K562 (cell line): ENCODE results near the gene JAM2. TPM values are rescaled to one million over a fixed set of nuclear protein-coding genes. Genes with fewer than 3 reads are reported as not detected.
A peak's percentile ranks its signal among the peaks of the same experiment; 100 is the strongest.

Experiments
- ATAC-seq: fragments of 200-7000 bp; cut with Tn5 transposase; 3 replicates; pipeline ENCODE4 v1.9.1; 2020; ENCODE audit warnings: moderate library complexity
- BruUV-seq: library from RNA; stranded (reverse); fragments of 400-500 nt; replicated peaks from 2 replicates; lab custom pipeline; 2021; lab: Mats Ljungman, UMichigan
- CTCF ChIA-PET: fragments of 300-600 bp; formaldehyde crosslinking; extraction: SDS; loops from one replicate; lab custom pipeline; 2021; ENCODE audit warnings: low intra/inter-chr PET ratio; lab: Yijun Ruan, JAX
- POLR2A ChIA-PET: fragments of 300-600, 350-650 bp; sonication (Branson Sonifier 250); formaldehyde crosslinking; extraction: SDS; loops from one replicate; lab custom pipeline; 2021; ENCODE audit warnings: antibody characterized with exemption, inconsistent platforms; lab: Yijun Ruan, JAX
- DNase-seq, 4 experiments: peaks; one replicate each; pipeline versions ENCODE4 v3.0.0 to v3.0.0-alpha.2; 2011 to 2018; ENCODE audit warnings: low spot score in 3 of 4, mixed read lengths in 3 of 4; ENCODE audit errors: extremely low read depth in 1 of 4
- FAIRE-seq: peaks from 2 replicates; lab custom pipeline; 2011; peaks lifted over from hg19 to GRCh38; lab: Jason Lieb, UNC
- H2AFZ ChIP-seq: 2 replicates; pipeline ENCODE4 v1.6.0; 2011; ENCODE audit warnings: low read depth, low read length, control low read depth, inconsistent platforms
- H3K27ac ChIP-seq: fragments of 200-600 bp; 3 replicates; pipeline ENCODE4 v1.8.0; 2011; ENCODE audit warnings: low read depth, mild to moderate bottlenecking, control low read depth, inconsistent platforms, low read length, moderate library complexity, mixed read lengths; ENCODE audit errors: extremely low read depth
- H3K27me3 ChIP-seq, 2 experiments: fragments of 300-600 bp in 1 of 2; 2 replicates in 1 of 2; 3 replicates in 1 of 2; pipeline versions ENCODE4 v1.6.0 to v1.8.0; 2011; ENCODE audit warnings: inconsistent platforms in 2 of 2, low read length in 2 of 2, mild to moderate bottlenecking in 1 of 2, mixed read lengths in 1 of 2, moderate library complexity in 1 of 2; ENCODE audit not compliant: control insufficient read depth in 2 of 2, insufficient read depth in 2 of 2
- H3K36me3 ChIP-seq: fragments of 300-600 bp; 3 replicates; pipeline ENCODE4 v1.8.0; 2011; ENCODE audit warnings: mild to moderate bottlenecking, low read length, inconsistent platforms; ENCODE audit not compliant: control insufficient read depth, insufficient read depth
- H3K4me1 ChIP-seq, 2 experiments: fragments of 200-600 bp in 1 of 2; replicated peaks in 1 of 2; 2 replicates in 1 of 2; 3 replicates in 1 of 2; pipeline versions ENCODE4 v1.5.1 to v1.8.0; 2011; ENCODE audit warnings: inconsistent platforms in 2 of 2, low read length in 2 of 2, mild to moderate bottlenecking in 1 of 2, mixed read lengths in 1 of 2, moderate library complexity in 1 of 2; ENCODE audit not compliant: control insufficient read depth in 2 of 2, insufficient read depth in 2 of 2
- H3K4me2 ChIP-seq: 2 replicates; pipeline ENCODE4 v1.6.1; 2011; ENCODE audit warnings: low read length, control low read depth, inconsistent platforms, mixed read lengths; ENCODE audit not compliant: insufficient read depth
- H3K4me3 ChIP-seq: fragments of 200-600 bp; sonication (generic), shearing (Covaris generic); 2 replicates; pipeline ENCODE4 v1.5.1; 2016; ENCODE audit warnings: control low read depth, inconsistent platforms
- H3K79me2 ChIP-seq: fragments of 200-600 bp; 3 replicates; pipeline ENCODE4 v1.8.0; 2011; ENCODE audit warnings: low read length, inconsistent platforms; ENCODE audit not compliant: control insufficient read depth, insufficient read depth
- H3K9ac ChIP-seq, 2 experiments: 2 replicates each; pipeline versions ENCODE4 v1.6.0 to v1.6.1; 2011; ENCODE audit warnings: low read depth in 2 of 2, low read length in 2 of 2, control low read depth in 1 of 2, inconsistent platforms in 1 of 2, mild to moderate bottlenecking in 1 of 2, mixed read lengths in 1 of 2; ENCODE audit not compliant: insufficient read depth in 1 of 2
- H3K9me1 ChIP-seq: one replicate; pipeline ENCODE4 v1.6.0; 2011; ENCODE audit warnings: inconsistent platforms, mild to moderate bottlenecking, low read length, moderate library complexity; ENCODE audit not compliant: control insufficient read depth, insufficient read depth
- H3K9me3 ChIP-seq: replicated peaks from 2 replicates; pipeline ENCODE4 v1.5.1; 2011; ENCODE audit warnings: low read depth, low read length, inconsistent platforms; ENCODE audit not compliant: control insufficient read depth, insufficient read depth
- H4K20me1 ChIP-seq: replicated peaks from 2 replicates; pipeline ENCODE4 v1.6.1; 2011; ENCODE audit warnings: low read length, inconsistent platforms, mixed read lengths; ENCODE audit not compliant: control insufficient read depth, insufficient read depth
- CBFA2T3 ChIP-seq: fragments of 450-650 bp; IDR thresholded peaks from 2 replicates; pipeline ENCODE4 v1.6.1; 2017
- HBP1 ChIP-seq: fragments of 450-650 bp; formaldehyde crosslinking; IDR thresholded peaks from 2 replicates; pipeline ENCODE4 v1.4.0; 2022; ENCODE audit warnings: missing genetic modification characterization
- MAFF ChIP-seq: IDR thresholded peaks from 2 replicates; pipeline ENCODE4 v1.6.1; 2012; ENCODE audit warnings: low read length, improper control_type of control experiment
- MYC ChIP-seq, 2 experiments: fragments of 250-450 bp in 1 of 2; sonication (Bioruptor Pico) in 1 of 2; IDR thresholded peaks; 2 replicates each; pipeline versions ENCODE4 v1.5.1 to v1.6.1; 2012 to 2021; ENCODE audit warnings: low read depth in 2 of 2, borderline replicate concordance in 1 of 2, improper control_type of control experiment in 1 of 2, low read length in 1 of 2, mild to moderate bottlenecking in 1 of 2, moderate library complexity in 1 of 2
- NR1H2 ChIP-seq: sonication (generic); formaldehyde crosslinking; IDR thresholded peaks from 2 replicates; pipeline ENCODE4 v1.4.0; 2020; ENCODE audit warnings: mild to moderate bottlenecking, missing genetic modification reagents
- RUNX1 ChIP-seq: sonication (generic); IDR thresholded peaks from 2 replicates; pipeline ENCODE4 v1.6.1; 2016; ENCODE audit warnings: antibody characterized with exemption, low read depth
- TBL1XR1 ChIP-seq, 2 experiments: IDR thresholded peaks; 2 replicates each; pipeline ENCODE4 v1.6.1; 2012; ENCODE audit warnings: improper control_type of control experiment in 2 of 2, low read length in 2 of 2, mild to moderate bottlenecking in 1 of 2
- ZNF184 ChIP-seq: sonication (generic); formaldehyde crosslinking; IDR thresholded peaks from 2 replicates; pipeline ENCODE4 v1.5.0; 2020; ENCODE audit warnings: missing genetic modification reagents
- WGBS: fragments of 100-300 bp; shearing (Covaris generic); methylation state at CpG from one replicate; pipeline ENCODE4 v1.1.6; 2016; ENCODE audit warnings: low coverage, mixed read lengths; ENCODE audit not compliant: insufficient coverage; ENCODE audit errors: missing lambda C conversion rate; 5-methylcytosine and 5-hydroxymethylcytosine counted together
- in situ Hi-C: fragments of 300-500 bp; cut with MboI; formaldehyde crosslinking; loops from 4 replicates; pipeline ENCODE4 v1.15.0; 2018; ENCODE audit warnings: inconsistent platforms, mixed read lengths
- intact Hi-C: fragments of 100-400 bp; cut with micrococcal nuclease; formaldehyde crosslinking; loops from 2 replicates; pipeline ENCODE4 v1.14.2; 2022
- polyA plus RNA-seq, 8 experiments: library from polyadenylated mRNA; depleted of rRNA in 4 of 8; stranded (reverse) in 5 of 8; unstranded in 3 of 8; fragments of >200 nt; fragmentation: Nextera tagmentation in 2 of 8; fragmentation: Illumina TruSeq in 1 of 8; extraction: Ambion mirVana in 2 of 8; extraction: Trizol in 1 of 8; gene quantifications; 2 replicates each; pipeline versions ENCODE4 v1.2.1 to v1.2.3, GENCODE V29; 2011 to 2014; ENCODE audit warnings: inconsistent platforms in 1 of 8, missing spikeins in 1 of 8
- total RNA-seq, 7 experiments: library from RNA; depleted of rRNA in 6 of 7; stranded (reverse); fragments of >200 nt in 6 of 7; fragmentation: Illumina TruSeq in 2 of 7; extraction: Trizol in 2 of 7; gene quantifications; 2 replicates each; pipeline versions ENCODE4 v1.2.1 to v1.2.3, GENCODE V29; 2011 to 2021; ENCODE audit warnings: low replicate concordance in 1 of 7
- TF ChIP-seq, protein P1 (sequence below): sonication (generic); formaldehyde crosslinking; IDR thresholded peaks from 2 replicates; pipeline ENCODE4 v1.8.0; 2023; ENCODE audit warnings: mild to moderate bottlenecking, missing genetic modification reagents

JAM2 gene
- total and polyA plus RNA-seq, 9 of the 15 experiments (the other 6 are each of a cell fraction or from before 2014, with no cell fraction given) = 0.03 to 0.08 (median 0.07) TPM; not detected in 6

- DNase-seq = no peak
- POLR2A ChIA-PET = no interaction called here
- in situ Hi-C loops = no loop called here
- 0 out of 2 replicates have a peak, but pooled peaks have one; percentile 10 for TF ChIP-seq CBFA2T3
- no peak for TF ChIP-seq RUNX1
- TF ChIP-seq, all 486 proteins: peak for 1
- Histone ChIP-seq H3K36me3 (no peaks in the 10 kb centered on the region), H3K4me3 (no peak overlapping the region), H3K4me2 (no peak overlapping the region), H3K27me3 (peaks cover 13 to 27% of the 10 kb centered on the region in 2 experiments; a peak in 4 of 5 replicates), H3K9me1 (no peaks in the 10 kb centered on the region), H3K27ac (no peak overlapping the region), H2AFZ (no peak overlapping the region), H4K20me1 (no peaks in the 10 kb centered on the region), H3K9ac (no peak overlapping the region), H3K4me1 (peaks cover 0 to 11% of the 10 kb centered on the region in 2 experiments; a peak in 3 of 5 replicates), H3K79me2 (no peaks in the 10 kb centered on the region), H3K9me3 (no peaks in the 10 kb centered on the region; the same call in 1 of the 2 replicates)
- FAIRE-seq = no peak
- BruUV-seq = no TSS peak
- CTCF ChIA-PET = no interaction called here
- no peak for ATAC-seq
- intact Hi-C loops = no loop called here
- 2% methylated on average over 2 of the region's 2 CpGs for WGBS
Observed at GRCh38 chr21:25636727-25637126, 2.3 kb upstream of the JAM2 start.

- no peaks in the 10 kb centered on the region for H4K20me1 ChIP-seq
- peaks cover 0 to 11% of the 10 kb centered on the region in 2 experiments; a peak in 3 of 5 replicates for H3K4me1 ChIP-seq
- no peak overlapping the region for H2AFZ ChIP-seq
- no TSS peak for BruUV-seq
- no peaks in the 10 kb centered on the region for H3K79me2 ChIP-seq
- H3K9me1 ChIP-seq = no peaks in the 10 kb centered on the region
- H3K27ac ChIP-seq = no peak overlapping the region
- ATAC-seq (no peak), DNase-seq (no peak), FAIRE-seq (no peak)
- H3K27me3 ChIP-seq = peaks cover 17 to 31% of the 10 kb centered on the region in 2 experiments
- no peak overlapping the region for H3K9ac ChIP-seq
- ChIA-PET CTCF (no interaction called here), POLR2A (interaction anchor here (1.0 to 1.3 kb wide), 2 partner anchors 10 to 15 kb away, joined by 3 read pairs; no protein-coding TSS in a partner anchor)
- intact Hi-C loops = no loop called here
- no peaks in the 10 kb centered on the region; the same call in 1 of the 2 replicates for H3K9me3 ChIP-seq
- H3K4me3 ChIP-seq = no peak overlapping the region
- in situ Hi-C loops = no loop called here
- H3K36me3 ChIP-seq = no peaks in the 10 kb centered on the region
- H3K4me2 ChIP-seq = no peak overlapping the region
- WGBS = 3% methylated on average over 5 of the region's 5 CpGs
- TF ChIP-seq, protein P1, sequence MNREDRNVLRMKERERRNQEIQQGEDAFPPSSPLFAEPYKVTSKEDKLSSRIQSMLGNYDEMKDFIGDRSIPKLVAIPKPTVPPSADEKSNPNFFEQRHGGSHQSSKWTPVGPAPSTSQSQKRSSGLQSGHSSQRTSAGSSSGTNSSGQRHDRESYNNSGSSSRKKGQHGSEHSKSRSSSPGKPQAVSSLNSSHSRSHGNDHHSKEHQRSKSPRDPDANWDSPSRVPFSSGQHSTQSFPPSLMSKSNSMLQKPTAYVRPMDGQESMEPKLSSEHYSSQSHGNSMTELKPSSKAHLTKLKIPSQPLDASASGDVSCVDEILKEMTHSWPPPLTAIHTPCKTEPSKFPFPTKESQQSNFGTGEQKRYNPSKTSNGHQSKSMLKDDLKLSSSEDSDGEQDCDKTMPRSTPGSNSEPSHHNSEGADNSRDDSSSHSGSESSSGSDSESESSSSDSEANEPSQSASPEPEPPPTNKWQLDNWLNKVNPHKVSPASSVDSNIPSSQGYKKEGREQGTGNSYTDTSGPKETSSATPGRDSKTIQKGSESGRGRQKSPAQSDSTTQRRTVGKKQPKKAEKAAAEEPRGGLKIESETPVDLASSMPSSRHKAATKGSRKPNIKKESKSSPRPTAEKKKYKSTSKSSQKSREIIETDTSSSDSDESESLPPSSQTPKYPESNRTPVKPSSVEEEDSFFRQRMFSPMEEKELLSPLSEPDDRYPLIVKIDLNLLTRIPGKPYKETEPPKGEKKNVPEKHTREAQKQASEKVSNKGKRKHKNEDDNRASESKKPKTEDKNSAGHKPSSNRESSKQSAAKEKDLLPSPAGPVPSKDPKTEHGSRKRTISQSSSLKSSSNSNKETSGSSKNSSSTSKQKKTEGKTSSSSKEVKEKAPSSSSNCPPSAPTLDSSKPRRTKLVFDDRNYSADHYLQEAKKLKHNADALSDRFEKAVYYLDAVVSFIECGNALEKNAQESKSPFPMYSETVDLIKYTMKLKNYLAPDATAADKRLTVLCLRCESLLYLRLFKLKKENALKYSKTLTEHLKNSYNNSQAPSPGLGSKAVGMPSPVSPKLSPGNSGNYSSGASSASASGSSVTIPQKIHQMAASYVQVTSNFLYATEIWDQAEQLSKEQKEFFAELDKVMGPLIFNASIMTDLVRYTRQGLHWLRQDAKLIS (CRISPR knock-in tag) = no peak
- TF ChIP-seq MYC (IDR thresholded peaks at IDR 0.05; ENCODE audit: low read depth, low read length) = no peak
- TF ChIP-seq MYC (CRISPR knock-in tag; IDR thresholded peaks at IDR 0.05; ENCODE audit: borderline replicate concordance, low read depth) = no peak
- no peak for TF ChIP-seq HBP1
- TF ChIP-seq TBL1XR1 (IDR thresholded peaks at IDR 0.05; ENCODE audit: low read length in 2 of 2) = no peak
- no peak for TF ChIP-seq ZNF184 (CRISPR knock-in tag)
- no peak for TF ChIP-seq MAFF
- TF ChIP-seq NR1H2 (CRISPR knock-in tag) = no peak
Observed at GRCh38 chr21:25637851-25638659, 1.0 kb upstream of the JAM2 start.
